Trophoblast cell (in vitro differentiated cells and primary cell): ENCODE measurements around the gene INAVA.

Experiments used
- DNase-seq, 2 donors: peaks; one replicate each; pipeline ENCODE4 v3.0.0-alpha.2; 2016
- H2AFZ ChIP-seq: 2 replicates; pipeline ENCODE4 v1.6.1; 2013; ENCODE audit warnings: low read length, moderate library complexity, mild to moderate bottlenecking; ENCODE audit not compliant: insufficient read depth, poor library complexity
- H2AK5ac ChIP-seq: 2 replicates; pipeline ENCODE4 v1.6.1; 2013; ENCODE audit warnings: mild to moderate bottlenecking, low read length
- H2BK120ac ChIP-seq: 2 replicates; pipeline ENCODE4 v1.6.1; 2013; ENCODE audit warnings: low read length, mild to moderate bottlenecking, moderate library complexity; ENCODE audit not compliant: insufficient read depth, poor library complexity
- H2BK12ac ChIP-seq: 2 replicates; pipeline ENCODE4 v1.6.1; 2013; ENCODE audit warnings: mild to moderate bottlenecking, low read length, moderate library complexity
- H2BK5ac ChIP-seq: 2 replicates; pipeline ENCODE4 v1.6.1; 2013; ENCODE audit warnings: low read length, low read depth, moderate library complexity, mild to moderate bottlenecking; ENCODE audit not compliant: poor library complexity
- H3K14ac ChIP-seq: 2 replicates; pipeline ENCODE4 v1.6.1; 2013; ENCODE audit warnings: mild to moderate bottlenecking, low read length
- H3K18ac ChIP-seq: 2 replicates; pipeline ENCODE4 v1.6.1; 2013; ENCODE audit warnings: mild to moderate bottlenecking, low read length
- H3K23ac ChIP-seq: 2 replicates; pipeline ENCODE4 v1.6.1; 2013; ENCODE audit warnings: low read length
- H3K27ac ChIP-seq: 2 replicates; pipeline ENCODE4 v1.5.1; 2013; ENCODE audit warnings: low read depth, mild to moderate bottlenecking, inconsistent platforms, low read length, moderate library complexity
- H3K27me3 ChIP-seq: 2 replicates; pipeline ENCODE4 v1.6.1; 2013; ENCODE audit warnings: inconsistent platforms, mild to moderate bottlenecking, low read length, moderate library complexity; ENCODE audit not compliant: insufficient read depth
- H3K36me3 ChIP-seq, 2 experiments: 1 replicate in 1 of 2; 2 replicates in 1 of 2; pipeline ENCODE4 v1.6.1; 2013; ENCODE audit warnings: low read length in 2 of 2, mild to moderate bottlenecking in 2 of 2, moderate library complexity in 1 of 2; ENCODE audit not compliant: insufficient read depth in 2 of 2, control insufficient read depth in 1 of 2
- H3K4ac ChIP-seq: 2 replicates; pipeline ENCODE4 v1.6.1; 2013; ENCODE audit warnings: low read depth, mild to moderate bottlenecking, low read length, moderate library complexity
- H3K4me1 ChIP-seq, 2 experiments: 1 replicate in 1 of 2; 2 replicates in 1 of 2; pipeline ENCODE4 v1.6.1; 2013; ENCODE audit warnings: low read length in 2 of 2, mild to moderate bottlenecking in 2 of 2, moderate library complexity in 1 of 2; ENCODE audit not compliant: insufficient read depth in 2 of 2, control insufficient read depth in 1 of 2
- H3K4me2 ChIP-seq: 2 replicates; pipeline ENCODE4 v1.6.1; 2013; ENCODE audit warnings: inconsistent platforms, mild to moderate bottlenecking, low read length, moderate library complexity
- H3K4me3 ChIP-seq: 2 replicates; pipeline ENCODE4 v1.5.1; 2013; ENCODE audit warnings: mild to moderate bottlenecking, low read depth, low read length, inconsistent platforms
- H3K79me1 ChIP-seq: one replicate; pipeline ENCODE4 v1.6.1; 2013; ENCODE audit warnings: low read length
- H3K79me2 ChIP-seq: 2 replicates; pipeline ENCODE4 v1.6.1; 2013; ENCODE audit warnings: low read length, mild to moderate bottlenecking; ENCODE audit not compliant: control insufficient read depth, insufficient read depth, poor library complexity
- H3K9ac ChIP-seq: 2 replicates; pipeline ENCODE4 v1.6.1; 2013; ENCODE audit warnings: mild to moderate bottlenecking, low read length
- H3K9me3 ChIP-seq: 2 replicates; pipeline ENCODE4 v1.6.1; 2013; ENCODE audit warnings: low read depth, mild to moderate bottlenecking, control low read depth, inconsistent platforms, low read length; ENCODE audit not compliant: insufficient read depth
- H4K12ac ChIP-seq: 2 replicates; pipeline ENCODE4 v1.6.1; 2013; ENCODE audit warnings: low read depth, mild to moderate bottlenecking, low read length, moderate library complexity
- H4K8ac ChIP-seq: 2 replicates; pipeline ENCODE4 v1.6.1; 2013; ENCODE audit warnings: low read depth, mild to moderate bottlenecking, low read length, moderate library complexity
- H4K91ac ChIP-seq: one replicate; pipeline ENCODE4 v1.6.1; 2013; ENCODE audit warnings: low read depth, mild to moderate bottlenecking, low read length, moderate library complexity
- WGBS: extraction: QIAGEN DNeasy Blood & Tissue Kit; methylation state at CpG from one replicate; pipeline ENCODE4 v1.1.7; 2013; ENCODE audit warnings: missing lambda C conversion rate; ENCODE audit not compliant: insufficient read length, insufficient coverage; ENCODE audit errors: extremely low coverage; 5-methylcytosine and 5-hydroxymethylcytosine counted together

The INAVA gene

DNA sequence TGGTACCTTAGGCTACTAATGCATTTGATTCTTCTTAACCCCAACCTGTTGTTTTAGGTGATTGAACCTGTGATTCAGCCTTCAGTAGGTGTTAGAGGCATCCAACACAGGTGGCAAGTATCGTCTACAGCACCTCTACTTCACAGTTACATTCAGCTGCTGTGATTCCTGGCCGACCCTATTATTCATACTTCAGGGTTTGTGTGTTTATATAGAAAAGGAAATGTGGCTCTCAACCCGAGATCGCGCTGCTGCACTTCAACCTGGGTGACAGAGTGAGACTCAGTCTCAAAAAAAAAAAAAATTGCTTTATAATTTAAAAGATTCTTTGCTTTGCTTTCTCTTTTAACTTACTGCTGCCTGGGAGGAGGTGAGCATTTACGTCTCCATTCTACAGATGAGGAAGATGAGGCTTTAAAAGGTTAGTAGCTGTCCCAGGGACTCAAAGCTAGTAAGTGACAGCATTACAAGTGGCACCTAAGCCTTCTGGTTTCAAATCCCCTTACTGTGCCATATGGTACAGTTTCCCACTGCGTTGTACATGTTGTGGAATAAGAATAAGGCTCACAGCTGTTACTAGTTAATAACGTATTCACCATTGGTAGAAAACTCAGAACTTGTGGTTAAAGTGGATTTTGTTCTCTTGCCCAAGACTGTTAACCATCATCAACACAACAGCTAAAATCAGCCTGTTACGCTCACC lies 31.8 kb upstream of the INAVA start:
- H2BK120ac ChIP-seq, result no peak overlapping the region
- no peak overlapping the region for H3K4ac ChIP-seq
- no peak overlapping the region for H3K18ac ChIP-seq
- no peak overlapping the region for H2AK5ac ChIP-seq
- H3K9ac ChIP-seq, result no peak overlapping the region
- no peak overlapping the region for H4K91ac ChIP-seq
- no peak for DNase-seq
- H3K14ac ChIP-seq, result no peak overlapping the region
- no peak overlapping the region for H3K23ac ChIP-seq
- no peak overlapping the region for H4K12ac ChIP-seq
- H2BK5ac ChIP-seq, result no peak overlapping the region
- no peaks in the 10 kb centered on the region for H3K9me3 ChIP-seq
- H3K4me2 ChIP-seq, result no peak overlapping the region
- no peak overlapping the region for H2AFZ ChIP-seq
- H3K36me3 ChIP-seq, result peaks cover 9% of the 10 kb centered on the region in 2 experiments
- H3K27me3 ChIP-seq, result no peaks in the 10 kb centered on the region
- H3K79me1 ChIP-seq, result no peaks in the 10 kb centered on the region
- no peak overlapping the region for H3K4me3 ChIP-seq
- H4K8ac ChIP-seq, result no peak overlapping the region
- no peak overlapping the region for H2BK12ac ChIP-seq
- WGBS, result no CpG with 5 or more reads among the region's 9 CpGs
- no peak overlapping the region for H3K27ac ChIP-seq
- no peaks in the 10 kb centered on the region for H3K4me1 ChIP-seq
- H3K79me2 ChIP-seq, result no peaks in the 10 kb centered on the region

DNA sequence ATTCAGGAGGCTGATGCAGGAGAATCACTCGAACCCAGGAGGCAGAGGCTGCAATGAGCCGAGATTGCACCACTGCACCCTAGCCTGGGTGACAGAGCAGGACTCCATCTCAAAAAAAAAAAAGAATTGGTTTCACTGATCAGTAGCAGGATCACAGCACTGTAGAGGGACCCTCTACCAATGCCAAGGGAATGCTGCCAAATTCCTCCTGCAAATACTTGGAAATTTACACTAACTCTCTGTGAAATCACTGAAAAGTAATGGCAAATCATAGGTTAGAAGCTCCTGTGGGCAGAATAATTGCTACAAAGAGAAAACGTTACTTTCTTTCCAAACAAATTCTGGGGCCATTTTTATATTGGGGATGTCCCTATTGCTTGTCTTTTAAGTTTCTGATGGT lies 28.6 kb upstream of the INAVA start:
- Histone ChIP-seq H3K4ac (no peak overlapping the region), H3K27ac (no peak overlapping the region), H3K79me1 (no peaks in the 10 kb centered on the region), H3K9me3 (no peaks in the 10 kb centered on the region), H3K23ac (no peak overlapping the region), H2BK12ac (no peak overlapping the region), H3K79me2 (no peaks in the 10 kb centered on the region), H2BK120ac (no peak overlapping the region), H3K14ac (no peak overlapping the region), H4K12ac (no peak overlapping the region), H2BK5ac (no peak overlapping the region), H4K91ac (no peak overlapping the region), H2AK5ac (no peak overlapping the region), H3K4me3 (no peak overlapping the region), H3K36me3 (peaks cover 9% of the 10 kb centered on the region in 2 experiments), H3K27me3 (no peaks in the 10 kb centered on the region), H4K8ac (no peak overlapping the region), H3K4me1 (no peaks in the 10 kb centered on the region), H3K4me2 (no peak overlapping the region), H3K9ac (no peak overlapping the region), H3K18ac (no peak overlapping the region), H2AFZ (no peak overlapping the region)
- DNase-seq, result no peak
- no CpG with 5 or more reads among the region's 3 CpGs for WGBS

DNA sequence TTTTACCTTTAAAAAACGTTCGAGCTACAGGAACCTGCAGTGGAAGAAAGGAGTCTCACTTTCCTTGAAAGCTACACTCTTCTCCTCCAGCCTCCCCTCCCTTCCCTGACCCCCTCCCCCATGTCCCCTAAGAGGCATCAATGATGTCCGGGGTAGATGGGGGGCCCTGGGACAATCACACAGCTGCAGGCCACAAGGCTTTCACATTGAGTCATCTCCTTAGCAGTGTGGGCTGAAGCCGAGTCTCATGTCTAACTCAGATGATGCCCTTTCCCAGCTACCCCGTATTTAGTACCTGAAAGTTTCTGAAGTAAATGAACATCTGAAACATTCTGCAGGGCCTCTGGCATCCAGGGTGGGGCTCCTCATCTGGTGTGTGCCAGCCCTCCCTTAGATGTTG lies 28.2 kb upstream of the INAVA start:
- Histone ChIP-seq H4K91ac (no peak overlapping the region), H4K8ac (no peak overlapping the region), H2BK120ac (no peak overlapping the region), H3K4me1 (no peaks in the 10 kb centered on the region), H3K4me2 (no peak overlapping the region), H3K27me3 (no peaks in the 10 kb centered on the region), H3K27ac (no peak overlapping the region), H3K36me3 (peaks cover 9% of the 10 kb centered on the region in 2 experiments), H3K9me3 (no peaks in the 10 kb centered on the region), H2BK5ac (no peak overlapping the region), H3K4me3 (no peak overlapping the region), H3K79me2 (no peaks in the 10 kb centered on the region), H2AFZ (no peak overlapping the region), H2BK12ac (no peak overlapping the region), H2AK5ac (no peak overlapping the region), H4K12ac (no peak overlapping the region), H3K79me1 (no peaks in the 10 kb centered on the region), H3K18ac (no peak overlapping the region), H3K9ac (no peak overlapping the region), H3K4ac (no peak overlapping the region), H3K14ac (no peak overlapping the region), H3K23ac (no peak overlapping the region)
- WGBS, result no CpG with 5 or more reads among the region's 5 CpGs
- DNase-seq, result no peak

DNA sequence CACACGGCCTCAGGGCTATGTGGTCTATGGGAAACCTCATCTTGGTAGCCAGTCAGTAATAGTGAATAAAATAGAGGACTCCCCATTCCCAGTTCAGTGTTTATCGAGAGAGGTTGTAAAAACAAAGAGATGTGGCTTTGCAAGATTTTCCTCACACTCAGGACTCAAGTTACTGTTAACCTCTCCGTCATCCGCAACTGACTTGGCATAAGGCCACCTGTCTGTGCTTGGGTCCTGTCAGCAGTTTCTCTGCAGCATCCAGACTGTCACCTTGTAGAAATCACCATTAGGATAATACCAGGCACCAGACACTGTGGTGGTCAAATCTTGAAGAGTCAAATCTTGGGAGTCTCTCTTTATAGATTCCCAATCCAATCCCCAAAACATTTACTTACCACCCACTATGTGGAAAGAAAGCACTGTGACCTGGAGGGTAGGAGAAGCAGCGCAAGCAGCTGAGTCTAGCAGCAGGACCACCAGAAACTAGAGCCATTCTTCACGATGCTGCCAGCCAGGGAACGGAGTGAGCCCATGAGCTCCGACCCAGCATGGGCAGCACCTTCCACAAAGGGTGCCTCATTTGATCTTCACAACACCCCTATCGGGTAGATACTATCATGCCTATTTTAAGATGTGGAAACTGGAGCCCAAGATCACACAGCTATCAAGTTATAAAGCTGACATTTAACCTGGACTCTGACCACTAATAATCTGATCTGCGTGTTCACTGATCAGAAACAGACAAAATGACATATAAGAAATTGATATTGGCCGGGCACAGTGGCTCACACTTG lies 27.5 kb upstream of the INAVA start:
- H3K4me1 ChIP-seq, result no peaks in the 10 kb centered on the region
- H3K79me2 ChIP-seq, result no peaks in the 10 kb centered on the region
- H2AK5ac ChIP-seq, result no peak overlapping the region
- no peak overlapping the region for H3K27ac ChIP-seq
- no peak overlapping the region for H2BK120ac ChIP-seq
- no peak overlapping the region for H3K23ac ChIP-seq
- H3K18ac ChIP-seq, result no peak overlapping the region
- no peaks in the 10 kb centered on the region for H3K79me1 ChIP-seq
- H2BK12ac ChIP-seq, result no peak overlapping the region
- no peak overlapping the region for H2BK5ac ChIP-seq
- no CpG with 5 or more reads among the region's 11 CpGs for WGBS
- no peak overlapping the region for H3K4me3 ChIP-seq
- no peak overlapping the region for H4K8ac ChIP-seq
- H3K4me2 ChIP-seq, result no peak overlapping the region
- no peak overlapping the region for H3K14ac ChIP-seq
- DNase-seq, result no peak
- peaks cover 6 to 9% of the 10 kb centered on the region in 2 experiments for H3K36me3 ChIP-seq
- H3K9me3 ChIP-seq, result no peaks in the 10 kb centered on the region
- no peak overlapping the region for H3K9ac ChIP-seq
- no peak overlapping the region for H3K4ac ChIP-seq
- H2AFZ ChIP-seq, result no peak overlapping the region
- no peak overlapping the region for H4K91ac ChIP-seq
- H4K12ac ChIP-seq, result no peak overlapping the region
- H3K27me3 ChIP-seq, result no peaks in the 10 kb centered on the region
